Breast epithelium (tissue), 4 donors: ENCODE results near the gene ZNF35. TPM values are rescaled to one million over a fixed set of nuclear protein-coding genes. Genes with fewer than 3 reads are reported as not detected.
A peak's percentile ranks its signal among the peaks of the same experiment; 100 is the strongest.

Source experiments
- DNase-seq, 2 donors: peaks; one replicate each; pipeline ENCODE4 v3.0.0-alpha.2; 2019; ENCODE audit warnings: low spot score in 2 of 2
- H3K27ac ChIP-seq, 2 donors: fragments of 200-600 bp; sonication (generic) in 1 of 2; one replicate each; pipeline ENCODE4 v1.5.1; 2016 to 2019; ENCODE audit warnings: mild to moderate bottlenecking in 1 of 2
- H3K27me3 ChIP-seq, 2 donors: fragments of 200-600 bp; sonication (generic) in 1 of 2; one replicate each; pipeline versions ENCODE4 v1.5.1 to v1.6.0; 2017 to 2019; ENCODE audit warnings: control low read depth in 1 of 2, mild to moderate bottlenecking in 1 of 2
- H3K36me3 ChIP-seq: fragments of 200-600 bp; one replicate; pipeline ENCODE4 v1.5.1; 2019
- H3K4me1 ChIP-seq, 2 donors: fragments of 200-600 bp; sonication (generic); one replicate each; pipeline ENCODE4 v1.5.1; 2016 to 2019; ENCODE audit warnings: control low read depth in 1 of 2
- H3K4me3 ChIP-seq, 3 donors: fragments of 200-600 bp; sonication (generic); 1 replicate in 2 of 3; 2 replicates in 1 of 3; pipeline ENCODE4 v1.5.1; 2016 to 2019; ENCODE audit warnings: mild to moderate bottlenecking in 3 of 3, moderate library complexity in 2 of 3
- H3K9me3 ChIP-seq, 2 donors: fragments of 200-600 bp; sonication (generic) in 1 of 2; one replicate each; pipeline ENCODE4 v1.5.1; 2016 to 2019; ENCODE audit warnings: control low read depth in 1 of 2
- POLR2A ChIP-seq: fragments of 450-650 bp; IDR thresholded peaks from one replicate; pipeline ENCODE4 v1.6.1; 2016; ENCODE audit warnings: antibody characterized with exemption, mild to moderate bottlenecking, moderate library complexity
- POLR2AphosphoS5 ChIP-seq, 3 donors: sonication (generic); formaldehyde crosslinking; IDR thresholded peaks; one replicate each; pipeline ENCODE4 v1.6.1; 2017; ENCODE audit warnings: antibody characterized with exemption in 3 of 3
- intact Hi-C: fragments of 100-400 bp; cut with DNase I; formaldehyde crosslinking; loops from one replicate; pipeline ENCODE4 v1.15.1; 2023; ENCODE audit warnings: low total_unique reads
- total RNA-seq, 3 donors: library from RNA; depleted of rRNA; stranded (reverse); fragments of >200 nt; gene quantifications; one replicate each; pipeline ENCODE4 v1.1.0, GENCODE V29; 2016
- TF ChIP-seq, protein P1 (sequence below), 3 donors: fragments of 450-650 bp; IDR thresholded peaks; one replicate each; pipeline ENCODE4 v1.5.1; 2016 to 2017; ENCODE audit warnings: antibody characterized with exemption in 3 of 3, mild to moderate bottlenecking in 3 of 3, moderate library complexity in 3 of 3

Gene ZNF35
- total RNA-seq, 3 donors from 2014 or later: 8.8 to 18.7 (median 13.1) TPM

DNA sequence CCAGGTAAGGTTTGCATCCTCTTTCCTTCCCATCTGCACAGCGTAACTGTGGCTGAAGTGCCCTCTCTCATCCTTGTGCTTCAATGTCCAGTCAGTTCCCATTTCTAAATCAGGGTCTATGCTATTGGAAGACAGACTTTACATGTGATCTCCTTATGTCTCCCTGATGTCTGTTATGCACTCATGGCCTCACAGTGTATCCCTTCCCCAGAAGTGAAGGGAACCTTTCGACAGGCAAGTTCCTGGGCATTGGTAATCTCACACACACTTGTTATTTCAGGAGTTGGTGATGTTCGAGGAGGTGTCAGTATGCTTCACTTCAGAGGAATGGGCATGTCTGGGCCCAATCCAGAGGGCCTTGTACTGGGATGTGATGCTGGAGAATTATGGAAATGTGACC, 16.3 kb upstream of the ZNF35 start:
- TF ChIP-seq, protein P1, sequence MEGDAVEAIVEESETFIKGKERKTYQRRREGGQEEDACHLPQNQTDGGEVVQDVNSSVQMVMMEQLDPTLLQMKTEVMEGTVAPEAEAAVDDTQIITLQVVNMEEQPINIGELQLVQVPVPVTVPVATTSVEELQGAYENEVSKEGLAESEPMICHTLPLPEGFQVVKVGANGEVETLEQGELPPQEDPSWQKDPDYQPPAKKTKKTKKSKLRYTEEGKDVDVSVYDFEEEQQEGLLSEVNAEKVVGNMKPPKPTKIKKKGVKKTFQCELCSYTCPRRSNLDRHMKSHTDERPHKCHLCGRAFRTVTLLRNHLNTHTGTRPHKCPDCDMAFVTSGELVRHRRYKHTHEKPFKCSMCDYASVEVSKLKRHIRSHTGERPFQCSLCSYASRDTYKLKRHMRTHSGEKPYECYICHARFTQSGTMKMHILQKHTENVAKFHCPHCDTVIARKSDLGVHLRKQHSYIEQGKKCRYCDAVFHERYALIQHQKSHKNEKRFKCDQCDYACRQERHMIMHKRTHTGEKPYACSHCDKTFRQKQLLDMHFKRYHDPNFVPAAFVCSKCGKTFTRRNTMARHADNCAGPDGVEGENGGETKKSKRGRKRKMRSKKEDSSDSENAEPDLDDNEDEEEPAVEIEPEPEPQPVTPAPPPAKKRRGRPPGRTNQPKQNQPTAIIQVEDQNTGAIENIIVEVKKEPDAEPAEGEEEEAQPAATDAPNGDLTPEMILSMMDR (IDR thresholded peaks at IDR 0.05): no peak
- TF ChIP-seq POLR2AphosphoS5 (IDR thresholded peaks at IDR 0.05): no peak
- TF ChIP-seq POLR2A: no peak
- Histone ChIP-seq H3K27ac (no peak overlapping the region), H3K4me3 (no peak overlapping the region), H3K4me1 (no peaks in the 10 kb centered on the region), H3K36me3 (no peaks in the 10 kb centered on the region), H3K27me3 (no peaks in the 10 kb centered on the region), H3K9me3 (peaks cover 0 to 7% of the 10 kb centered on the region in 2 donors)
- no peak for DNase-seq
- intact Hi-C loops: no loop called here

DNA sequence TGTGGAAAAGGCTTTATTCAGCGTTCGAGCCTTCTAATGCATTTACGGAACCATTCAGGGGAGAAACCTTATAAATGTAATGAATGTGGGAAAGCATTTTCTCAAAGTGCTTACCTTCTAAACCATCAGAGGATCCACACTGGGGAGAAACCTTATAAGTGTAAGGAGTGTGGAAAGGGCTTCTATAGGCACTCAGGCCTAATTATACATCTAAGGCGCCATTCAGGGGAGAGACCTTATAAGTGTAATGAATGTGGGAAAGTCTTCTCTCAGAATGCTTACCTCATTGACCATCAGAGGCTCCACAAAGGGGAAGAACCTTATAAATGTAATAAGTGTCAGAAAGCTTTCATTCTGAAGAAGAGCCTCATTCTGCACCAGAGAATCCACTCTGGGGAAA, 6.2 kb upstream of the ZNF35 start:
- Histone ChIP-seq H3K36me3 (peaks cover 18% of the 10 kb centered on the region), H3K4me1 (no peaks in the 10 kb centered on the region), H3K9me3 (peaks cover 42 to 57% of the 10 kb centered on the region in 2 donors), H3K27me3 (no peaks in the 10 kb centered on the region), H3K27ac (no peak overlapping the region), H3K4me3 (peak overlapping the region in 1 of 3 donors; percentile 9)
- DNase-seq: no peak
- TF ChIP-seq POLR2A: no peak
- intact Hi-C loops: no loop called here

DNA sequence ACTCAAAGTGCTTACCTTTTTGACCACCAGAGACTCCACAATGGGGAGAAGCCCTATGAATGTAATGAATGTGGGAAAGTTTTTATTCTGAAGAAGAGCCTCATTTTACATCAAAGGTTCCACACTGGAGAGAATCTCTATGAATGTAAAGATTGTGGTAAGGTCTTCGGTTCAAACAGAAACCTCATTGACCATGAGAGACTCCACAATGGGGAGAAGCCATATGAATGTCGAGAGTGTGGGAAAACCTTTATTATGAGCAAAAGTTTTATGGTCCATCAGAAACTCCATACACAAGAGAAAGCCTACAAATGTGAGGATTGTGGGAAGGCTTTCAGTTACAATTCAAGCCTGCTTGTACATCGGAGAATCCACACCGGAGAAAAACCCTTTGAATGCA, 5.5 kb upstream of the ZNF35 start:
- H3K27me3 ChIP-seq: no peaks in the 10 kb centered on the region
- peaks cover 41 to 53% of the 10 kb centered on the region in 2 donors for H3K9me3 ChIP-seq
- H3K27ac ChIP-seq: no peak overlapping the region
- no peaks in the 10 kb centered on the region for H3K4me1 ChIP-seq
- TF ChIP-seq POLR2A (no peak), POLR2AphosphoS5 (IDR thresholded peaks at IDR 0.05) (no peak)
- TF ChIP-seq, protein P1 (IDR thresholded peaks at IDR 0.05): no peak
- intact Hi-C loops: no loop called here
- H3K4me3 ChIP-seq: no peak overlapping the region
- no peak for DNase-seq
- H3K36me3 ChIP-seq: peaks cover 18% of the 10 kb centered on the region

DNA sequence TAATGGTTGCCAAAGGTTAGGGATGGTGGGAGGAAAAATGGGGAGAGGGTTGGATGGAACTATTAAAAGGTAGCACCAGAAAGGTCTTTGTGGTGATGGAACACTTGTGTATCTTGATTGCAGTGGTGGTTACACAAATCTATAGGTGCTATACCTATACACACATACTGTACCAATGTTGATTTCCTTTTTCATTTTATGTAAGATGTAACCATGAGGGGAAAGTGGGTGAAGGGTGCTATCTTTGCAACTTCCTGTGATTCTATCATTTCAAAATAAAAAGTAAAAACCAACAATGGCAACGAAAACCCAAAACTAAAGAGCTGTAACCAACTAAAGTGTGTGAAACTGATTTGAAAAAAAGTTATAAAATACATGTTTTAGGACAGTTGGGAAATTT, 761 bp upstream of the ZNF35 start:
- TF ChIP-seq, protein P1 (IDR thresholded peaks at IDR 0.05): no peak
- no peak for TF ChIP-seq POLR2A
- TF ChIP-seq POLR2AphosphoS5 (IDR thresholded peaks at IDR 0.05): no peak
- intact Hi-C loops: no loop called here
- Histone ChIP-seq H3K9me3 (peaks cover 6 to 19% of the 10 kb centered on the region in 2 donors), H3K36me3 (peaks cover 4% of the 10 kb centered on the region), H3K4me1 (peaks cover 0 to 2% of the 10 kb centered on the region in 2 donors), H3K4me3 (no peak overlapping the region), H3K27me3 (no peaks in the 10 kb centered on the region), H3K27ac (no peak overlapping the region)
- DNase-seq: no peak

DNA sequence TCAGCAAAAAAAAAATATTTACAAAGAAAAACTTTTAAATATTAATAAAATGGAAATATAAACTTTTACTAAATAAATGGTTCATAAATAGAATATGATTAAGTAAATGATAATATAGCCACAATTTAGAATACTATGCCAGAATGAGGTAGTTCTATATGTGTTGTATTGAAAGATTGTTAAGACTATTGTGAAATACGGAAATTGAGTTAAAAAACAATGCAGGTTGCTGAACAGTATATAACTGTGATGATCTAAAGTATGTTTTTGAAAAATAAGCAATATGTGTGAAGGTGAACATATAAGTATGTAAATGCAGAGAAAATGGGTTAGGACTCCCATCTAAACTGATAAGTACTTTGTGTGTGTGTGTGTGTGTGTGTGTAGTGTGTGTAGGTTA, 1.2 kb downstream of the ZNF35 start:
- TF ChIP-seq, protein P1 (IDR thresholded peaks at IDR 0.05): no peak
- no peak for TF ChIP-seq POLR2AphosphoS5 (IDR thresholded peaks at IDR 0.05)
- TF ChIP-seq POLR2A: no peak
- no peak for DNase-seq
- Histone ChIP-seq H3K36me3 (peaks cover 6% of the 10 kb centered on the region), H3K9me3 (peaks cover 0 to under 1% of the 10 kb centered on the region in 2 donors), H3K27me3 (no peaks in the 10 kb centered on the region), H3K4me3 (peak overlapping the region in 1 of 3 donors; percentile 92), H3K27ac (no peak overlapping the region), H3K4me1 (peaks cover 0 to 2% of the 10 kb centered on the region in 2 donors)
- intact Hi-C loops: no loop called here

DNA sequence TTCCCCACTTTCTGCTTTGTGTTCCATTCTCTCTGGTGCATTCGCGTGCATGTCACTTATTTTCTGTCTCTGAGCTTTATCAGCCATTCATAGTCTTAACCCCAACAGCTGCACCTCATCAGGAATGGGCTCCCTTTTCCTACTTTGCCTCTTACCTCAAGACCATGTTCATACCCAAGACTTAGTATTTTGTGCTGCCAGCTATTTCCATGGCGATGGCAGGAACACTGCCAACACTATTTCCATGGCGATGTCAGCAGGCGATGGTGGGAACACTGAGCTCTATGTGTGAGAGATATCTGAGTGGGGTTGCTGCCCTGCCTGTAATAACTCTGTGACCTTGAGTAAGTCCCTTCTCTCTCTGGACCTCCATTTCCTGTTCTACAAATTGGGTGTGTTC, 5.5 kb downstream of the ZNF35 start:
- Histone ChIP-seq H3K27ac (no peak overlapping the region), H3K36me3 (peaks cover 22% of the 10 kb centered on the region)
- no peak for DNase-seq

More for the DNA sequence above, 5.5 kb downstream of the ZNF35 start:
- Histone ChIP-seq H3K9me3 (peaks cover 13 to 20% of the 10 kb centered on the region in 2 donors), H3K4me3 (no peak overlapping the region), H3K4me1 (peaks cover 0 to 2% of the 10 kb centered on the region in 2 donors), H3K27me3 (no peaks in the 10 kb centered on the region)
- TF ChIP-seq, protein P1 (IDR thresholded peaks at IDR 0.05): no peak
- TF ChIP-seq POLR2AphosphoS5 (IDR thresholded peaks at IDR 0.05) (no peak), POLR2A (no peak)
- intact Hi-C loops: no loop called here
